GM18868 (cell line): Measurements from ENCODE around the gene ZBTB40.

Source experiments
- ATAC-seq: cut with Tn5 transposase; IDR thresholded peaks from one replicate; pipeline ENCODE4 v1.9.1; 2021; ENCODE audit warnings: mild to moderate bottlenecking, moderate library complexity; ENCODE audit not compliant: unreplicated experiment

The ZBTB40 gene

DNA sequence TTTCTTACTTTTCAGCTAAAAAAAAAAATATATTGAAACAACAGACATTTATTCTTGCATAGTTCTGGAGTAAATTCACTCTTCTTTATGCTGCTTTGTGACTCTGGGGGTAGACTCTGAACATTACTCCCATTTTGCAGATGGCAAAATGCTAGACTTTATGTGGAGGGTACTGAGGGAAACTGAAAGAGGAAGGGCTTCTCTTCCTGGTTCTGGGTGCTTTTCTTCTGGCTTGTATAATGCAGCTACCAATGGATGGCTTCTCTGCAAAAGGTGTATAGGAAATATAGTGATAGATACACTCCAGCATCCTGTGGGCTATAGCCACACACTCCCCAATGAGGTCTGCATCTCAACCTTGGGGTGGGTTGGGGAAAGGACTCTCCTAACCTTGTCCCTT lies 19.7 kb upstream of the ZBTB40 start:
- no peak for ATAC-seq

- no peak for ATAC-seq
These were observed 16.9 kb upstream of the ZBTB40 start for GRCh38 chr1:22434717-22435116.

DNA sequence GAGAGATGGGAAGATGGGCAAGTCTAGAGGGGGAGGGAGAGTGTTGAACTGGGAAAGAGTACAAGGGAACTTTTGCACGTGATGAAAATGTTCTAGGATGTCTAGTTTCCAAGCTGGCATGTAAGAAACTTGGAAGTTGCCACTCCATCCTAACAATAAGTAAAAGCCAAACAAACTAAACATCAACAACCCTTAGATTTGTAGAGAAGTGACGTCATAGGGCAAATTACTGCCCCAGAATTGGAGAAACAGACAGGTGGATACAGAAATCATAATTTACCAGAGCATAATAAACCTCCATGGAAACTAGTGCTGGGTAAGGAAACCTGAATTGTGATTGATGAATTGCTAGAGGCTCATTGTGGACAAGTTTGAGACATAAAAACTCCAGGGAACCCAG lies 14.7 kb upstream of the ZBTB40 start:
- ATAC-seq, result no peak

- no peak for ATAC-seq
These were observed 14.1 kb upstream of the ZBTB40 start for GRCh38 chr1:22437573-22437972.

DNA sequence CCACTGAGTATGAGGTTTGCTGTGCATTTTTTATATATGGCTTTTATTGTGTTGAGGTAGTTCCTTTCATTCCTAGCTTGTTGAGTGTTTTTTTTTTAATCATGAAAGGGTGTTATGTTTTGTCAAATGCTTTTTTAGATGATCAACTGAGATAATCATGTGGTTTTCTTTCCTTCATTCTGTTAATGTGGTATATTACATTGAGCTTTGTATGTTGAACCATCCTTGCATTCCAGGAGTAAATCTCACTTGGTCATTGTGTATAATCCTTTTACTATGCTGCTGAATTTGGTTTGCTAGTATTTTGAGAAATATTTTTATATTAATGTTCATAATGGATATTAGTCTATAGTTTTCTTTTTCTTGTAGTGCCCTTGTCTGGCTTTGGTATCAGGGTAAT lies 11.1 kb upstream of the ZBTB40 start:
- ATAC-seq, result no peak

DNA sequence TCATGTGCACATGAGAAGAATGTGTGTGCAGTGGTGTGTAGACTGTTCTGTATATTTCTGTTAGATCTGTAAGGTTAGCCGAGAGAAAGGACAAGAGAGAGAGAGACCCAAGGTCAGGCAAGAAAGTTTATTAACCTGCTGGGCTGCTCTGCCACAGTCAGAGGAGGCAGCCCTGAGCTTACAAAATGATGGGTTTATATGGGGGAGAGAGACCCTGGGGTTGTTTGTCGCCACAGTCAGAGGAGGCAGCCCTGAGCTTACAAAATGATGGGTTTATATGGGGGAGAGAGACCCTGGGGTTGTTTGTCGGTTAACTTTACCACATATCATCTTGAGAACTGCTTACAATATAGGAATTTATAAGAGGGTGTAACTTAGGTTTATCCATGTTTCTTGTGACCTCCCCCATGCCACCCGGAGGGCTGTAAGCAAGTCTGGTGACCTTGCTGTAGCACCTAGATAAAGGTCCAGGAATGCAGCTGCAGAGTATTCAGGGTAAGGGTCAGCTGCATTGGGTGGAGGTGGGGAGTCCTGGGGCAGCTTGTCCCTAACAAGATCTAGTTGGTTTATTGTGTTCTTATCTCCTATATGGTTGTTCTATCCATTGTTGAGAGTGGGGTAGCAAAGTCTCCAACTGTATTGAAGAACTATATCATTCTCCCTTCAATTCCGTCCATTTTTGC lies 9.3 kb upstream of the ZBTB40 start:
- no peak for ATAC-seq

DNA sequence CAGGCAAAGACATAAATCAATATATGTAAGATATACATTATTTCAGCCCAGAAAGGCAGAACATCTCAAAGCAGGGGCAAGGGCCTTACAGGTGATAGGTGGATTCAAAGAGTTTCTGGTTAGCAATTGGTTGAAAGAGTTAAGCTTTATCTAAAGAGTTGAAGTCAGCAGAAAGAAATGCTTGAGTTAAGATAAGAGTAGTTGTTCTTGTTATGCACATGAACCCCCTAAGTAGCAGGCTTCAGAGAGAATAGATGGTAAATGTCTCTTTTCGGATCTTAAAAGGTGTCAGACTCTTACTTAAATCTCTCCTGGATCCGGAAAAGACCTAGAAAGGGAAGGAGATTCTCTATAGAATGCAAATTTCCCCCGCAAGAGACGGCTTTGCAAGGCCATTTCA lies 8.3 kb upstream of the ZBTB40 start:
- no peak for ATAC-seq

GRCh38 chr1:22444856-22445255 lies 6.8 kb upstream of the ZBTB40 start:
- no peak for ATAC-seq

GRCh38 chr1:22447621-22448111 lies 4.0 kb upstream of the ZBTB40 start:
- ATAC-seq, result no peak

- ATAC-seq, result no peak
These were observed 2.0 kb upstream of the ZBTB40 start for GRCh38 chr1:22449636-22450035.

GRCh38 chr1:22450351-22451021 lies 1.2 kb upstream of the ZBTB40 start:
- no peak for ATAC-seq

- peak; percentile 27 for ATAC-seq
These were observed 868 bp downstream of the ZBTB40 start for GRCh38 chr1:22452481-22452957.

GRCh38 chr1:22453181-22453580 lies 1.5 kb downstream of the ZBTB40 start:
- ATAC-seq, result no peak

DNA sequence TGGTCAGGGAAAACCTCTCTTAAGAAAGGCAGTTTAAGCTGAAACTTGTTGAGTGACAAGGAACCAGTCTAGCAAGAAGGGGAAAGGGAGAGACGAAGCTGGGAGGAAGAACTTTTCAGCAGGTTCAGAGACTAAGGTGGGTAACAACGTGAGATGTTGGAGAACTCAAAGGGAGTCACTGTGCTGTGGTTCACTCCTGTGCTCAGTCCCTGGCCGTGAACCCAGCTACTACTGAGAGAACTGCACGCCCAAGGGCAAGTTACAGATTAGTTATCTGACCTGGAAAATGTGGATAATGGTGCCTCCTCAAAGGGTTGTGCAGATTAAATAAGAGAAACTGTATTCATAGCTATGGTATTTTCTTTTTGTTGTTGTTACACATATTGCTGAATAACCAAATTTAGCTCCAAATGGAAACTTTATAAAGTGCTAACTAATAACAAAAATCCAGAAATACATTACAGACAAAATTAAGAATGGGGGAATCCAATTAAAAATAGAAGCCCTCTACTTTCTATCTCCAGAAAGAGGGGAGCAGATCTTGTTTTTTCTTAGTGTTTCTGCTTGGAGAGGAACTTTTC lies 2.9 kb downstream of the ZBTB40 start:
- ATAC-seq, result no peak

DNA sequence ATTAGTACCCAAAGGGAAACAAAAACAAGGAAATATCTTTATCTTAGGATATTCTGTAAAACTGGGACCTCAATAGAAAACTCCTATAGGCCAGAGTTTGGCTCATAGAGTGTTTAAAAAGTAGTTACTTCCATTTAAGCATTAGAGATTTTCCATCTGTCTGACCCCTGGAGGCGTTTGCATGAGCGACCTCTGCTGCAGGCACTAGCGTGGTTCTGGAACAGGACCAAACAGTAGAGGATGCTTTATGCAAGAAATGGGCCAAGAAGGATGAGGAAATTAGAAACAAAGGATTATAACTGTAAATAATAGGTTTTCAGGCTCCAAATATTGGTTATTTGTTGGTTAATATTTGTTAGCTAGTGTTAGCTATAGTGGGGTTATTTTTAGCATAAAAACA lies 5.7 kb downstream of the ZBTB40 start:
- no peak for ATAC-seq

GRCh38 chr1:22457836-22458235 lies 6.2 kb downstream of the ZBTB40 start:
- no peak for ATAC-seq

DNA sequence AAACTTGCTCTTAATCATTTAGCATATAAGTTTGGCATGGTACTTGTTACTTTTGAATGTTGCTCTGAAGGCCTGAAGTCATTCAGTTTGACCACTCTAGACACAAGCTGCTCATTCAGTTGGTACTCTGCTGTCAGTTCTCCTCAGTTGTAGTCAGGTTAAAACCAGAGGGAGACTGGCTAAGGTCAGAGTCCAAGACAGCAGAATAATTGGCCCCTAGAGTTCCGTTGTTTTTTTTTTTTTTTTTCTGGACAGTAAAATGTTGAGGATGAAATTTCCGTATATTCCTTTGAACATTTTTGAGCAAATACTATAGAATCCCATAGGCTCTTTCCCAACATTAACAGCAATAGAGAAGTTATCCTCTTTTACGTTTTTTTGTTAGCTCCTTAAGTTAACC lies 9.4 kb downstream of the ZBTB40 start:
- no peak for ATAC-seq

DNA sequence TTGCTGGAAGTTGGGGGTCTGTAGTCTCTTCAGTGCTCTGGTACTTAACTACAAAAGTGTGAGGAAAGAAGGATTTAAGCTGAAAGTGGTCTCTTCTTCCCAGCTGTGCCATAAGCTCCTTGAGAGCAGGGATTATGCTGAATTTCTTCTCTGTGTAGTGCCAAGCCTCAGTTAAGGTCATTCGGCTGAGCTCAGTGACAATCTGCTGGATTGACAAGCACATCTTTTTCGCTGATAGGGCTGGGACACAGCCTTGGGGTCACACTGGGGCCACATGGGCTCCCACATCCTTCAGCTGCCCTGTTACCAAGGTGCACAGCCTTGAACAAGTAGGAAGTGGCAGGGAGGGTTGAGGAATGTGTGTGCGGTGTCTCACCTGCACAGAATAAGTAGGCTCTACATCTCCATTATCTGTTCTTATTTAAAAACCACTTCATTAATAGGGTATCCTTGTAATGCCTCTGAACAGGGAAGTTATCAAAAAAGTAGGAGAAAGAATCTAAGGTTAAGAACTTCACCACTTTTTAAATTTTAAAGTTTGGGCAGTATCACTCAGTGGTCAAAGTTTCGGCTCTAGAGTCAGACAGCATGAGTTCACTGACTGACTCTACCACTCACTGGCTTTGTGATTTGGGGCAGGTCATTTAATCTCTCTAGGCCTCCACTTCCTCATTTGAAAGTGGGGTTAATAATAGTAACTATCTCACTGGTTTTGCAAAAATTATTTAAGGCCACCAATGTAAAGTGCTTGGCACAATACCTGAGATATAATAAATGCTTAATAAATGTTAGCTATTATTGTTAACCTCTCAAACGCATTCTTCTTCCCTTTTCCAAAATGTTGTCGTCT lies 10.3 kb downstream of the ZBTB40 start:
- no peak for ATAC-seq

DNA sequence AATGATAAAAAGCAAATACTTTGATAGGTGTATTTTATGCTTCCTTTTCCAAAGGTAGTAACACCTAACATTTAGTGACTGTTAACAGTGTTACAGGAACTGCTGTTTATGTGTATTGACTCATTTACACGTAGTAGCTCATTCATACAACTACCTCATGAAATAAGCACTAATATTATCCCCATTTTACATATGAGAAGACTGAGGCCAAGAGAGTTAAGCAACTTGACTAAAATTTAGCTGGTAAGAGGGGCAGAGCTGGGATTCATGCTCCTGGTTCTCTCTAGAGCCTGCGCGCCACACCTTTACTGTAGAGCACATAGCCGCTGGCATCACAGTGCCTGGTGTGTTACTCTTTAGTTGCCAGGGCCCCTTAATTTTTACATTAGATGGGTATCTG lies 11.3 kb downstream of the ZBTB40 start:
- no peak for ATAC-seq

- no peak for ATAC-seq
These were observed 13.4 kb downstream of the ZBTB40 start for GRCh38 chr1:22465015-22465565.

GRCh38 chr1:22465671-22466070 lies 14.0 kb downstream of the ZBTB40 start:
- no peak for ATAC-seq
